ENCODE measurements around the gene ANTXR2.
A peak's percentile ranks its signal among the peaks of the same experiment; 100 is the strongest.

ANTXR2 gene

DNA sequence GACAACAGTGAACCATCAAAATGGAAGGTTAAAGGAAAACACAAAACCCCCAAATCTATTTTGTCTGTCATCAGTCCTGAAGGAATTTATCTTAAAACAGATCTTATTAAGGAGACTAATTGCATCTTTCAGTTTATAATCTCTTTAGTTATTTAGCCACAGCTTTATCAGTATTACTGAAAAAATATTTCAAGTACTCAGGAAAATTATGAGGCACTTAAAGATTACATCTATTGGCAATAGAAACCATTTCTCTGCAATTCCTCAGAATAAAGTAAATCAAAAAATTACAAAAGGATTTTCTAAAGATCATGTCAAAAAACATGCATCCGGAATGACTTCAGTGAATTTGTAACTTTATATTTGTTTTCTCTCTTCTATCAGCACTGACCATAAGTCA is 35.2 kb downstream of the ANTXR2 start:
- no peak for DNase-seq (ENCODE audit: low spot score)
- peak overlapping the region; percentile 39 to 70 for H3K27ac ChIP-seq
- TF ChIP-seq, protein P1, sequence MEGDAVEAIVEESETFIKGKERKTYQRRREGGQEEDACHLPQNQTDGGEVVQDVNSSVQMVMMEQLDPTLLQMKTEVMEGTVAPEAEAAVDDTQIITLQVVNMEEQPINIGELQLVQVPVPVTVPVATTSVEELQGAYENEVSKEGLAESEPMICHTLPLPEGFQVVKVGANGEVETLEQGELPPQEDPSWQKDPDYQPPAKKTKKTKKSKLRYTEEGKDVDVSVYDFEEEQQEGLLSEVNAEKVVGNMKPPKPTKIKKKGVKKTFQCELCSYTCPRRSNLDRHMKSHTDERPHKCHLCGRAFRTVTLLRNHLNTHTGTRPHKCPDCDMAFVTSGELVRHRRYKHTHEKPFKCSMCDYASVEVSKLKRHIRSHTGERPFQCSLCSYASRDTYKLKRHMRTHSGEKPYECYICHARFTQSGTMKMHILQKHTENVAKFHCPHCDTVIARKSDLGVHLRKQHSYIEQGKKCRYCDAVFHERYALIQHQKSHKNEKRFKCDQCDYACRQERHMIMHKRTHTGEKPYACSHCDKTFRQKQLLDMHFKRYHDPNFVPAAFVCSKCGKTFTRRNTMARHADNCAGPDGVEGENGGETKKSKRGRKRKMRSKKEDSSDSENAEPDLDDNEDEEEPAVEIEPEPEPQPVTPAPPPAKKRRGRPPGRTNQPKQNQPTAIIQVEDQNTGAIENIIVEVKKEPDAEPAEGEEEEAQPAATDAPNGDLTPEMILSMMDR (IDR thresholded peaks at IDR 0.05): no peak
- no peak overlapping the region for H3K4me3 ChIP-seq

DNA sequence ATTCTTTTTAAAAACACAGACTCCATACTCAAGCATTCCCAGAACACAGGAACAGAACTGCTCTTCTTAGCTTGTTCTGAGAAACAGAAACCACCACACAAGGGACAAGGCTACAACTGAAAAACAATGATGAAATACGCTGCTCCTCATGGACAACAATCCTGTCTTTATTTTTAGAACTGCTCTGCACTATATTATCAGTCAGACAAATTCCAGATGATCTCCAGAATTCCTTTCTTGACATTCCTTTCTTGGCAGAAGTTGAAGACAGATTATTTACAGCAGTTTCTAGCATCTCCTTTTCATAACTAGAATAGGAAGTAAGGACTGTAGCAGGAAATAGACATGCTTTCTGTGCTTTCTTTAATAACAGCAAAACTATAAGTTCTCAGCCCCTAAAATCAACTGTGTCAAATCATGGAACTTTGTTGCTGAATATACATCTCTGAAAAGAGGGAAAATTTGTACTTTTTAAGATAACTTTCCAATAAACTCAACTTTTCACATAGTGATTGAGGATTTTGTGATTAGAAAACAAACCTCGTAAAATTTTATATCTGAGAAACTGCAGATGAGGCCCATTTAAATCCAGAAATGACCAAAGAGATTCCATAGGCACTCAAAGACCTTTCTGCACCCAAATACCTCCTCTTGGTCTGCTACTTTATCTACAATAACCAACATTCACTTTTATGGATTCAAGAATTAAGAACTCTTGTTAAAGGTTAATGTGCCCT is 35.9 kb downstream of the ANTXR2 start:
- peak overlapping the region; percentile 39 to 70 for H3K27ac ChIP-seq
- TF ChIP-seq, protein P1 (IDR thresholded peaks at IDR 0.05): no peak
- peak overlapping the region; percentile 38 for H3K4me3 ChIP-seq
- DNase-seq (ENCODE audit: low spot score): no peak

DNA sequence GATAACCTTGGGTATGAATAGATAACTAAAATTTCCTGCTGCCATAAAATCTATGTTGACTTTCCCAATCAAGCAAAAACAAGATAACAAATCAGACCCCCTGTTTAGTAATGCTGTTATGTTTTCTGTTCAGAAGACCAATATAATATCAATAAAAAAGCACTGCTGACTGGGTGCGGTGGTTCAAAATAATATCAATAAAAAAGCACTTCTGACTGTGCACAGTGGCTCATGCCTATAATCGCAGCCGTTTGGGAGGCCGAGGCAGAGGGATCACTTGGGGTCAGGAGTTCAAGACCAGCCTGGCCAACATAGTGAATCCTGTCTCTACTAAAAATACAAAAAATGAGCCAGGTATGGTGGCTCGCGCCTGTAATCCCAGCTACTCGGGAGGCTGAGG is 36.7 kb downstream of the ANTXR2 start:
- Histone ChIP-seq H3K27ac (peak overlapping the region; percentile 39 to 70), H3K4me3 (peak overlapping the region; percentile 38)
- TF ChIP-seq, protein P1 (IDR thresholded peaks at IDR 0.05): no peak
- DNase-seq (ENCODE audit: low spot score): no peak

DNA sequence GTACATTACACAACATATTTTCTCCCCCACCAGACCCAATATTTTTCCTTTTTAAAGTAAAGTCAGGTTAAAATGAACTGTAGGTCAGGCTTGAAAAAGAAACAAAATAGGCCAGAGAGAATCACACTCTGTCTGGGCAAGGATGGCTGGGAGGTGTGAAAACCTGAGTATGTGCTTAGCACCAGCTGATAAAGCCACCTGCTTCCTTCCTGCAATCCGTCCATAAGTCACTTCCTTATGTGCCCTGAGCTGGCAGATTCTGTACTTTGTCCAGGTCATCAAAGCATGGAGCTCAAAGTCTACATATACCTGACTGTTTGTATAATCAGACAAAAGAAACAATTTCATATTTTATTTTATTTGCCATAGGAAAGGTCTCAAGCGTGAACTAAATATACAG is 37.7 kb downstream of the ANTXR2 start:
- H3K4me3 ChIP-seq: no peak overlapping the region
- H3K27ac ChIP-seq: no peak overlapping the region
- TF ChIP-seq, protein P1 (IDR thresholded peaks at IDR 0.05): no peak
- DNase-seq (ENCODE audit: low spot score): no peak

DNA sequence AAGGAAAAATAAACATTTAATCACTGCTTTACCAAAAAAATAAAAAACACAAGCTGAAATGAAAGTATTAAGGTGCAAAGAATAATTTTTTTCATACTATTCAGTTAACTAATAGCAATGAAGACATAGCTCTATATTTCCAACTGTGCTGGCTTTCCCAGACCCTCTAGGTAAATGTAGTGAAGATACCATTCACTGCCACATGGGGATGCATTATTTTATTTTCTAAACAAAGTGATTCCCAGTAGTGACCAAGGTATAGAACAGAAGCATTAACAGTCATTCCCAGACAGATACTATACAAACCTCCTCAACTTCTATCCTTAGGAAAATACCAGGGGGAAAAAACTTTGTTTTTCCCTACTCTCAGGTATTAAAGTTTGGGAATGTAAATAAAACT is 39.4 kb downstream of the ANTXR2 start:
- H3K4me3 ChIP-seq: no peak overlapping the region
- TF ChIP-seq, protein P1 (IDR thresholded peaks at IDR 0.05): no peak
- DNase-seq (ENCODE audit: low spot score): no peak
- no peak overlapping the region for H3K27ac ChIP-seq

DNA sequence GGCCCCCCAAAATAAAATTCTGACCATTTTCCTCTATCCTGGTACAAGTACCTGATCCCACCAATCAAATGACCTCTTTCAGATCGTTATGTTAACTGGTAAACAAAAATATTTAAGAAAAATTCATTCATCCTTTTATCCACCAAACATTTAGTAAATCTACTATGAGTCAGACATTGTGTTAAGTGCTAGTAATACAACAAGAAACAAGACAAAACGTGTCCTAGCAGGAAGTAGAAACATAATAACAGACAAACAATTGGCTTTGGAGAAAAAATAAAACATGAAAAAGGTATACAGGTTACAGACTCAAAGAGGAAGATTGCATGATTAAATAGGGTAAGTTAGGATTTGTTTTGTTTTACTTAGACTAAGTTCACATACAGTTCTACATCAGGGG is 43.7 kb downstream of the ANTXR2 start:
- TF ChIP-seq, protein P1 (IDR thresholded peaks at IDR 0.05): no peak
- Histone ChIP-seq H3K4me3 (no peak overlapping the region), H3K27ac (no peak overlapping the region)
- DNase-seq (ENCODE audit: low spot score): no peak

DNA sequence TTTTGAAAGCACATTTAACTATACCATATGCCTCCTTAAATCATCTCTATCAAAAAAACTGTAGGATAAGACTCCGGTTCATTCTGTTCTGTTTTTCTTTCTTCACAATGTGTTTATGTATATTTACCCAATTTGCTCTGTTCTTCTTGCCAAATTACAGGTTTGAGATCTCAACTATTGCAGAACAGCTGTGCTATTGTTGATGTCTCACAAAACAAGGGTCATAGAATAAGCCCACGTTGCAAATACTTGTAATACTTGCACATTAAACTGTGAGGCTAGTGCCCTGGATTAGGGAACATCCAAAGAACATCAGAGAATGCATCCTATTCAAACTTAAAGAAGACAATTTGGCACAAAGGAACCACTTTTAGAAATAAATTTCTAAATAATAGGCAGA is 45.4 kb downstream of the ANTXR2 start:
- TF ChIP-seq, protein P1 (IDR thresholded peaks at IDR 0.05): no peak
- DNase-seq (ENCODE audit: low spot score): no peak
- H3K27ac ChIP-seq: no peak overlapping the region
- no peak overlapping the region for H3K4me3 ChIP-seq

All from coronary artery (tissue), 2 donors.